Measurements from ENCODE around the gene ROR1.

GRCh38 chr1:63977466-63977865 is 203.6 kb downstream of the ROR1 start:
- no peak for TF ChIP-seq POLR2A (IDR thresholded peaks at IDR 0.05; ENCODE audit: extremely low read depth, insufficient read length)
- no peak for TF ChIP-seq MYC (IDR thresholded peaks at IDR 0.05; ENCODE audit: low read depth, low read length)
- no peak for TF ChIP-seq CTCF (IDR thresholded peaks at IDR 0.05; ENCODE audit: low read depth, low read length)
- TF ChIP-seq MAX (IDR thresholded peaks at IDR 0.05; ENCODE audit: low read depth, low read length), result no peak
